GM12874 (cell line): ENCODE data around the gene SMCHD1.

Experiments
- CTCF ChIP-seq: IDR thresholded peaks from 2 replicates; pipeline ENCODE4 v1.5.1; 2011; ENCODE audit warnings: low read depth, mild to moderate bottlenecking, control low read depth, low read length, moderate library complexity; ENCODE audit not compliant: insufficient read depth

SMCHD1 gene

DNA sequence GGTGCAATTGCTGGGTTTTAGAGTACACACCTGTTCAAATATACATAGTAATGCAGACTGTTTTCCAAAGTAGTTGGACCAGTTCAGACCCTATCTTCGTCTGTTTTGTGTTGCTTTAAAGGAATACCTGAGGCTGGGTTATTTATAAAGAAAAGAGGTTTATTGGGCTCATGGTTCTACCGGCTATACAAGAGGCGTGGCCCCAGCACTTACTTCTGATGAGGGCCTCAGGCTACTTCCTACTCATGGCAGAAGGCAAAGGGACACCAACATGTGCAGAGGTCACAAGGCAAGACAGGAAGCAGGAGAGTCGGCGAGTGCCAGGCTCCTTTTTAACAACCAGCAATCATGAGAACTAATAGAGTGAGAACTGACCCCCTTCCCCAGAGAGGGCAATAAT, 169.3 kb downstream of the SMCHD1 start:
- no peak for TF ChIP-seq CTCF

GRCh38 chr18:2825613-2826175, 170.2 kb downstream of the SMCHD1 start:
- no peak for TF ChIP-seq CTCF

- TF ChIP-seq CTCF: no peak
These were observed 171.1 kb downstream of the SMCHD1 start for GRCh38 chr18:2826581-2826980.

- TF ChIP-seq CTCF: no peak
These were observed 171.5 kb downstream of the SMCHD1 start for GRCh38 chr18:2827061-2827460.

DNA sequence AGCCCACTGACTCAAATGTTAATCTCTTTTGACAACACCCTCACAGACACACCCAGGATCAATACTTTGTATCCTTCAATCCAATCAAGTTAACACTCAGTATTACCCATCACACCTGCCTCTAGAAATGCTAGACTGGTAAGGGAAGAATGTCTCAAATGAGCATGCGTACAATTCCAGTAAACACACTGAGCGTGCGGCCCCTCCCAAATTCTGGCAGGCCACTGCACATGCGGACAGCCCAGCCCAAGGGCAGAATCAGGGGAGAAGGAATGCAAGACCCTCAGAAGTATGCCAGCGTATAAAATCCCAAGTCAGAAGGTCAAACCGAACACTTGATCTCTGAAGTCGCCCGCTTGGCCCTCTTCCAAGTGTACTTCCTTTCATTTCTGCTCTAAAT, 183.7 kb downstream of the SMCHD1 start:
- TF ChIP-seq CTCF: no peak

GRCh38 chr18:2840521-2840920, 185.0 kb downstream of the SMCHD1 start:
- TF ChIP-seq CTCF: no peak

DNA sequence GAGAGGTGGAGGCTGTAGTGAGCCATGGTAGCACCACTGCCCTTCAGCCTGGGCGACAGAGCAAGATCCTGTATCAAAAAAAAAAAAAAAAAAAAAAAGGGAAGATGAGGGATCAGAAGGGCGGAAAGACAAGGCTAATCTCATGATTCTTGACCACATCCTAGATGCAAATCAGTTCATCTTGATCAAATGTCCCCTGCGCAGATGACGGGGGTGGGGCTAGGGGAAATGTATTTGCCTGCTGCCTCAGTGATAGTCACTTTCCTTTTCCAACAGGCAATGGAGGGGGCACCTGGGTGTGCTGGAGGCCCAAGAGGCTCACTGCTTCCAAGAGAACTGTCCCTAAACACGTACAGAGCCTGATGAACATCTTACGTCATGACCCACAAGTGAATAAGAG, 187.6 kb downstream of the SMCHD1 start:
- no peak for TF ChIP-seq CTCF

DNA sequence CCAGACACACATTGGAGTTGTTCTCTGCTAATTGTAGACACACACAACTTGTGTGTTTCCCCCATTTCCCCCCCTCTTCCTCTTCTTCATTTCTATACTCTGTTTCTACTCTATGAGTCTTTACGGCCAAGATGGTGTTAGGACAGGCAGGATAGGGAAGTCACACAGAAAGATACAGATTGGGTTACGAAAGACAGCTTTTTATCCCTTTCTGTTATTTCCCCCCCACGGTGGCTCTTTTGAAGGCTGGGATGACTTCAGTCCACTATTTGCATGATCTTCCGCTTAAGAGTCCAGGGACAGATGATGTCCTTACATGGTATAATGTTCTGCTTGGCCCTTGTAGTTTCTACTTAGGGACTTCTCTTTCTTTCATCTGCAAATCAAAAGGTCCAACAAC, 189.6 kb downstream of the SMCHD1 start:
- no peak for TF ChIP-seq CTCF
